ENCODE results near the gene SULT6B1.
"Not testable (repeated sequence)": the region's sequence is repeated elsewhere in the genome, so short reads cannot be mapped to it uniquely, and the experiment has no call there.

The SULT6B1 gene

GRCh38 chr2:37196320-37197195 lies 8.1 kb upstream of the SULT6B1 start, which contains the start of gene CEBPZOS:
Gene CEBPZOS, plus strand, starts transcription at chr2:37196496. Its CDS starts 3,209 bp downstream, at chr2:37199705.
- DNase-seq (ENCODE audit: low read depth in 2 of 2), result peak; percentile 73 to 77

GRCh38 chr2:37195862-37196319 lies 7.4 kb upstream of the SULT6B1 start:
- not testable (repeated sequence) for DNase-seq (ENCODE audit: low read depth in 2 of 2)

GRCh38 chr2:37192551-37192950 lies 4.1 kb upstream of the SULT6B1 start:
- no peak for DNase-seq (ENCODE audit: low read depth in 2 of 2)

- DNase-seq (ENCODE audit: low read depth in 2 of 2), result no peak
Measured at GRCh38 chr2:37191747-37192146, 3.3 kb upstream of the SULT6B1 start.

GRCh38 chr2:37191253-37191652 lies 2.8 kb upstream of the SULT6B1 start:
- DNase-seq (ENCODE audit: low read depth in 2 of 2), result no peak

GRCh38 chr2:37190290-37190689 lies 1.8 kb upstream of the SULT6B1 start:
- no peak for DNase-seq (ENCODE audit: low read depth in 2 of 2)

GRCh38 chr2:37189452-37190153 lies 1.1 kb upstream of the SULT6B1 start:
- DNase-seq (ENCODE audit: low read depth in 2 of 2), result no peak

GRCh38 chr2:37181726-37182684 lies 6.5 kb downstream of the SULT6B1 start:
- DNase-seq (ENCODE audit: low read depth in 2 of 2), result no peak

- no peak for DNase-seq (ENCODE audit: low read depth in 2 of 2)
Measured at GRCh38 chr2:37180640-37181039, 7.8 kb downstream of the SULT6B1 start.

GRCh38 chr2:37180006-37180639 lies 8.3 kb downstream of the SULT6B1 start:
- no peak for DNase-seq (ENCODE audit: low read depth in 2 of 2)

GRCh38 chr2:37173741-37174140 lies 14.7 kb downstream of the SULT6B1 start:
- no peak for DNase-seq (ENCODE audit: low read depth in 2 of 2)

GRCh38 chr2:37171624-37171950 lies 16.9 kb downstream of the SULT6B1 start:
- DNase-seq (ENCODE audit: low read depth in 2 of 2), result no peak

- DNase-seq (ENCODE audit: low read depth in 2 of 2), result no peak
Measured at GRCh38 chr2:37168217-37168981, 20.1 kb downstream of the SULT6B1 start.

- DNase-seq (ENCODE audit: low read depth in 2 of 2), result no peak
Measured at GRCh38 chr2:37167636-37168180, 20.8 kb downstream of the SULT6B1 start.

- no peak for DNase-seq (ENCODE audit: low read depth in 2 of 2)
Measured at GRCh38 chr2:37164757-37165156, 23.7 kb downstream of the SULT6B1 start.

GRCh38 chr2:37156857-37157714 lies 31.4 kb downstream of the SULT6B1 start, which contains the start of gene EIF2AK2:
Gene EIF2AK2, minus strand, starts transcription at chr2:37156980. Its CDS starts 9,174 bp downstream, at chr2:37147806.
- DNase-seq (ENCODE audit: low read depth in 2 of 2), result peak; percentile 52 to 63

- no peak for DNase-seq (ENCODE audit: low read depth in 2 of 2)
Measured at GRCh38 chr2:37156071-37156856, 32.2 kb downstream of the SULT6B1 start.

- DNase-seq (ENCODE audit: low read depth in 2 of 2), result no peak
Measured at GRCh38 chr2:37154785-37155184, 33.7 kb downstream of the SULT6B1 start.
